GM11168 (cell line): ENCODE measurements around the gene TMA7.
"Not testable (repeated sequence)": the region's sequence is repeated elsewhere in the genome, so short reads cannot be mapped to it uniquely, and the experiment has no call there.

Experiments
- in situ Hi-C: fragments of 300-500 bp; cut with MboI; formaldehyde crosslinking; loops from one replicate; pipeline ENCODE4 v1.12.0; 2022; ENCODE audit warnings: low sequenced_read_pairs; ENCODE audit not compliant: unreplicated experiment

TMA7 gene

GRCh38 chr3:48464713-48465221 lies 24.7 kb downstream of the TMA7 start:
- in situ Hi-C loops: no loop called here

- in situ Hi-C loops: no loop called here
Observed at GRCh38 chr3:48465237-48465530, 25.1 kb downstream of the TMA7 start.

- in situ Hi-C loops: no loop called here
Observed at GRCh38 chr3:48465531-48466378, 25.7 kb downstream of the TMA7 start.

- in situ Hi-C loops: no loop called here
Observed at GRCh38 chr3:48466386-48467109, 26.5 kb downstream of the TMA7 start.

- in situ Hi-C loops: no loop called here
Observed at GRCh38 chr3:48467110-48467454, 27.0 kb downstream of the TMA7 start.

GRCh38 chr3:48467473-48468267 lies 27.6 kb downstream of the TMA7 start:
- in situ Hi-C loops: no loop called here

- in situ Hi-C loops: no loop called here
Observed at GRCh38 chr3:48468329-48468731, 28.3 kb downstream of the TMA7 start.

GRCh38 chr3:48469046-48469915 lies 29.2 kb downstream of the TMA7 start:
- in situ Hi-C loops: no loop called here

GRCh38 chr3:48470286-48470685 lies 30.2 kb downstream of the TMA7 start:
- in situ Hi-C loops: no loop called here

- in situ Hi-C loops: no loop called here
Observed at GRCh38 chr3:48472673-48472922, 32.5 kb downstream of the TMA7 start.

- in situ Hi-C loops: no loop called here
Observed at GRCh38 chr3:48472923-48473616, 33.0 kb downstream of the TMA7 start.

GRCh38 chr3:48473617-48473952 lies 33.5 kb downstream of the TMA7 start:
- in situ Hi-C loops: no loop called here

GRCh38 chr3:48474031-48474430 lies 34.0 kb downstream of the TMA7 start:
- in situ Hi-C loops: not testable (repeated sequence)

- in situ Hi-C loops: no loop called here
Observed at GRCh38 chr3:48474619-48475018, 34.6 kb downstream of the TMA7 start.

- in situ Hi-C loops: no loop called here
Observed at GRCh38 chr3:48475188-48475587, 35.1 kb downstream of the TMA7 start.

GRCh38 chr3:48476426-48477053 lies 36.5 kb downstream of the TMA7 start:
- in situ Hi-C loops: no loop called here

GRCh38 chr3:48477959-48478520 lies 38.0 kb downstream of the TMA7 start:
- in situ Hi-C loops: no loop called here

- in situ Hi-C loops: no loop called here
Observed at GRCh38 chr3:48478626-48479555, 38.8 kb downstream of the TMA7 start.
